SK-N-MC (cell line): ENCODE measurements around the gene PLAC8.

Experiments
- EZH2 ChIP-seq: fragments of 200-600 bp; sonication (generic); IDR thresholded peaks from one replicate; pipeline ENCODE4 v1.6.1; 2017; ENCODE audit warnings: antibody characterized with exemption
- POLR2AphosphoS5 ChIP-seq: IDR thresholded peaks from 2 replicates; pipeline ENCODE4 v1.6.1; 2012; ENCODE audit warnings: mild to moderate bottlenecking, low read depth, low read length, borderline replicate concordance

DNA sequence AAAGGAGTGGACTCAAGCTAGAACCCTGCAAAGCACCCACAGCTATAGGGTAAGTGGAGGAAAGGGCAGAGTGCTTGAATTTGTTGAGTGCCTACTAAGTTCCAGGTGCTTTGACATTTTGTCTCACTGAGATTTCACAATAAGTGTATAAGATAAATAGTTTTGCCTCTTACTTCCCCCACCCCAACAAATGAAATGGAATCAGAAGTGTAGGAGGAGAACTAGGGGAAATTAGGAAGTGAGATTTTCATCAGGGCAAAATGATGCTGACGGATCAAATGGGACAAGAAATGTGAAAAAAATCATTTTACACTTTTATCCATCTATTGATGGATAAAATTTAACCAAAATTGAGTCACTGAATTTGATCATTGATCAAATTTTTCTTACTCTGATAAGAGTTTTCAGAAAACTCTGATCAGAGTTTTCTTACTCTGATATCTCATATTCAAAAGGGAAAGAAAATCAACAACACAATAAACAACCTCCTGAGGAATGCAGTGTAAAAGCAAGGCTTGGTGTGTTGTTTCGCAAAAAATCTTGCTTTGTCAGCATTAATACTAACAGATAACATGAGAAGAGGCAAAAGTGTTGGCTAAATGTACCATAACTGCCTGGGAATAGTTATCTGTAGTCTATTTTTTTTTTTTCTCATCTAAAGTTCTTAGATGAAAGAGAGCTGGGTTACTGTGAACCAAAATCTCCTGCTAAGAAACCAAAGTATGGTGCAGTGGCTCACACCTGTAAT is 24.9 kb downstream of the PLAC8 start:
- TF ChIP-seq EZH2 (no peak), POLR2AphosphoS5 (no peak)
